Measurements from ENCODE around the gene LORICRIN.

Gene LORICRIN

DNA sequence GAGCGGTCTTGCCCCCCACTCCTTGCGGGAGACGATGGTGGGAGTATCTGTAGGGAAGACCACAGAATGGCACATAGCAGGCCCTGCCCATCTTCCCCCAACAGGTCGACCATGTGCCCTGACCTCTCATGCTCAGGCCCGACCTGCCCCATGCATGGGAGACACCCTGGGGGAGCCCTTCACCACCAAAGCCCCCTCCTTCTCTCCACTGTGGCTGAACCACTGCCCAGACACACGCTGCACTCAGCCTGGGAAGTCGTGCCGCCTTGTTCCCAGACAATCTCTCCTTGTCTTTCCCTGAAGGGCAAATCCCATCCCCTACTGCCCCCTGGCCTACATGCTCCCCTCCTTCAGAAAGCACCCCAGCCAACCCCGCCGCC is 47.7 kb downstream of the LORICRIN start:
- DNase-seq: no peak

DNA sequence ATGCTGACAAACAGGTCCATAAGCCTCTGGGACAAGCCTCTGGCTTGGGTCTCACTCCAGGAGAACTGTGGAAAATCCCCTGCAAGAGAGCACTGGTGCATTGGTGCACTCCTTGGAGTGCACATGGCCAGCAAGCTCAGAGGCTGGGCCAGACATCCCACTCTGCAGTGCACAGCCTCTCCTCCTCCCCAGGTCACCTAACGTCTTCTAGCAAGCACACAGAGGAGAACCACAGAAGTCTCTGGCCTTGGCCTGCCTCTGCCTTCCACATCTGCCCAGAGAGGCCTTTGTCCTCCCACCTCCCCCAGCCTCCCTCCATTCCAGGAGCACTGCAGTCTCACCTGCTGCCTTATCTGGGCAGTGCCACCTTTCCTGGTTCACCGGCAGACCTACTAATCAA is 49.1 kb downstream of the LORICRIN start:
- DNase-seq: no peak

DNA sequence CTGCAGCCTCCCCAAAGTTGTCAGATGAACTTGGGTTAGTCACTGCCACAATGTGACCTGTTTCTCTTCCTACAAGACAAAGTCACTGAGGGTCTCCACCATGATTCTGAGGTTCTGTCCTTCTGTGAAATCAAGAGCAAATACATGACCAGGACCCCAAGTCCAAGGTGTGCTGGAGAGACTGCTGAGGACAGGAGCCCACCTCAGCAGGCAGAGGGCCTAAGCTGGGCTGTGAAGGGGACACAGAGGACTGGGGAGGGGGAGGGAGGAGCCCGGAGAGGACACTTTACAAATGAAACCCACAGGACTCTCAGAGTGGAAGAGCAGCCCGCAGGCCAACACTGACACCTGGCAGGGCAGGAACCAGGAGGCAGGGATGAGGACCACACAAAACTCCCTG is 50.0 kb downstream of the LORICRIN start:
- DNase-seq: no peak

DNA sequence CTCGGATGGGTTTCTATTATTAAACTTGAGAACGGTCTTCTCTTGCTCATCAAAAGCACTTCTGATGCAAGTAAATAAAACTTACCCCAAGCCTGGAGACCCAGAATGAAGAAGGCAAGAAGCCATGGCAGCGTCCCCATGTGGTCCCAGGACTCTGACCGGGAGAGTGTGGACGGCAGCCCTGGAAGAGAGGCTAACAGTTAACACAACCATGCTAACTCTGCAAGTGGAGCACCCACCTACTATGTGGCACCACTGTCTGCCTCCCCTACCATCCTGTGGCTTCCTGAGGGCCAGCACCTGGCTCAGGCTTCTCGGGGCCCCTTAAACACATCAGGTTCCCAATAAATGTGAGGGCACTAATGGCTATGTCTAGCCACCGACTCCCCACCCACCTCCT is 51.0 kb downstream of the LORICRIN start:
- DNase-seq: no peak

All from DMS79 treated with DMSO at 0.1 percent for 48 hours (cell line).